HEK293 (cell line): Measurements from ENCODE around the gene PPP1R36.

Source experiments
- CTCF ChIA-PET: fragments of 350-600 bp; formaldehyde crosslinking; extraction: SDS; loops from one replicate; lab custom pipeline; 2021; ENCODE audit warnings: antibody characterized with exemption; lab: Yijun Ruan, JAX
- POLR2A ChIA-PET: fragments of 300-600 bp; formaldehyde crosslinking; extraction: SDS; loops from one replicate; lab custom pipeline; 2020; ENCODE audit warnings: antibody characterized with exemption, inconsistent platforms; lab: Yijun Ruan, JAX
- H3K27ac ChIP-seq: fragments of 200-500 bp; sonication (Bioruptor generic); 2 replicates; pipeline ENCODE4 v1.5.1; 2014; ENCODE audit warnings: low read depth, low read length, control low read depth, inconsistent platforms; ENCODE audit errors: extremely low read depth
- H3K36me3 ChIP-seq, 2 experiments: fragments of 200-500 bp in 1 of 2; sonication (Bioruptor generic) in 1 of 2; 1 replicate in 1 of 2; 2 replicates in 1 of 2; pipeline ENCODE4 v1.5.1; 2014 to 2017; ENCODE audit warnings: inconsistent platforms in 2 of 2, low read length in 2 of 2; ENCODE audit not compliant: control insufficient read depth in 2 of 2, insufficient read depth in 1 of 2
- H3K4me1 ChIP-seq: fragments of 200-500 bp; sonication (Bioruptor generic); 2 replicates; pipeline ENCODE4 v1.5.1; 2014; ENCODE audit warnings: mild to moderate bottlenecking, low read length, inconsistent platforms; ENCODE audit not compliant: control insufficient read depth, insufficient read depth
- H3K4me3 ChIP-seq: 2 replicates; pipeline ENCODE4 v1.5.1; 2011; ENCODE audit warnings: low read depth, mild to moderate bottlenecking, control low read depth, low read length, moderate library complexity
- H3K9me3 ChIP-seq: fragments of 200-500 bp; sonication (Bioruptor generic); 2 replicates; pipeline ENCODE4 v1.5.1; 2014; ENCODE audit warnings: low read depth, low read length, inconsistent platforms; ENCODE audit not compliant: control insufficient read depth, insufficient read depth
- PRDM1 ChIP-seq: fragments of 450-650 bp; formaldehyde crosslinking; IDR thresholded peaks from 2 replicates; pipeline ENCODE4; 2016; ENCODE audit warnings: missing biosample characterization, missing genetic modification characterization
- ZBTB48 ChIP-seq: fragments of 450-650 bp; formaldehyde crosslinking; IDR thresholded peaks from 2 replicates; pipeline ENCODE4 v1.5.1; 2016; ENCODE audit warnings: missing biosample characterization, missing genetic modification characterization
- ZNF174 ChIP-seq: fragments of 450-650 bp; formaldehyde crosslinking; IDR thresholded peaks from 2 replicates; pipeline ENCODE4 v1.5.0; 2017; ENCODE audit warnings: missing biosample characterization, mild to moderate bottlenecking, missing genetic modification characterization
- ZNF221 ChIP-seq: fragments of 450-650 bp; formaldehyde crosslinking; IDR thresholded peaks from 2 replicates; pipeline ENCODE4 v1.5.1; 2017; ENCODE audit warnings: missing biosample characterization, missing genetic modification characterization, borderline replicate concordance
- ZNF280C ChIP-seq: fragments of 450-650 bp; formaldehyde crosslinking; IDR thresholded peaks from 2 replicates; pipeline ENCODE4 v1.5.1; 2016; ENCODE audit warnings: missing biosample characterization, missing genetic modification characterization
- ZNF292 ChIP-seq: fragments of 450-650 bp; formaldehyde crosslinking; IDR thresholded peaks from 2 replicates; pipeline ENCODE4 v1.5.1; 2016; ENCODE audit warnings: low read depth, missing biosample characterization, missing genetic modification characterization, borderline replicate concordance
- ZNF544 ChIP-seq: fragments of 450-650 bp; formaldehyde crosslinking; IDR thresholded peaks from 2 replicates; pipeline ENCODE4 v1.5.0; 2017; ENCODE audit warnings: missing biosample characterization, missing genetic modification characterization
- ZNF549 ChIP-seq: fragments of 450-650 bp; IDR thresholded peaks from 2 replicates; pipeline ENCODE4 v1.5.1; 2018; ENCODE audit warnings: missing biosample characterization, missing genetic modification characterization, mild to moderate bottlenecking, inconsistent platforms, moderate library complexity
- ZNF560 ChIP-seq: fragments of 450-650 bp; formaldehyde crosslinking; IDR thresholded peaks from 2 replicates; pipeline ENCODE4 v1.5.1; 2017; ENCODE audit warnings: missing biosample characterization, missing genetic modification characterization, borderline replicate concordance
- ZNF571 ChIP-seq: fragments of 450-650 bp; formaldehyde crosslinking; IDR thresholded peaks from 2 replicates; pipeline ENCODE4 v1.5.0; 2017; ENCODE audit warnings: missing biosample characterization, missing genetic modification characterization
- ZNF624 ChIP-seq: fragments of 450-650 bp; formaldehyde crosslinking; IDR thresholded peaks from 2 replicates; pipeline ENCODE4 v1.5.1; 2017; ENCODE audit warnings: missing biosample characterization, missing genetic modification characterization
- ZNF654 ChIP-seq: fragments of 450-650 bp; formaldehyde crosslinking; IDR thresholded peaks from 2 replicates; pipeline ENCODE4 v1.5.1; 2016; ENCODE audit warnings: low read depth, missing biosample characterization, missing genetic modification characterization
- ZNF660 ChIP-seq: fragments of 450-650 bp; IDR thresholded peaks from 2 replicates; pipeline ENCODE4 v1.5.1; 2018; ENCODE audit warnings: missing biosample characterization, mild to moderate bottlenecking, missing genetic modification characterization
- ZNF704 ChIP-seq: fragments of 450-650 bp; formaldehyde crosslinking; IDR thresholded peaks from 2 replicates; pipeline ENCODE4 v1.5.1; 2016; ENCODE audit warnings: missing biosample characterization, missing genetic modification characterization
- ZNF768 ChIP-seq: fragments of 450-650 bp; formaldehyde crosslinking; IDR thresholded peaks from 2 replicates; pipeline ENCODE4 v1.5.1; 2018; ENCODE audit warnings: missing biosample characterization, mild to moderate bottlenecking, missing genetic modification characterization
- ZSCAN16 ChIP-seq: fragments of 450-650 bp; formaldehyde crosslinking; IDR thresholded peaks from 2 replicates; pipeline ENCODE4 v1.5.1; 2016; ENCODE audit warnings: missing biosample characterization, missing genetic modification characterization
- ZSCAN23 ChIP-seq: fragments of 450-650 bp; formaldehyde crosslinking; IDR thresholded peaks from 2 replicates; pipeline ENCODE4 v1.5.1; 2016; ENCODE audit warnings: missing biosample characterization, missing genetic modification characterization
- ZSCAN30 ChIP-seq: fragments of 450-650 bp; IDR thresholded peaks from 2 replicates; pipeline ENCODE4 v1.5.1; 2018; ENCODE audit warnings: missing biosample characterization, mild to moderate bottlenecking, missing genetic modification characterization, moderate library complexity
- TF ChIP-seq, protein P1 (sequence below): fragments of 450-650 bp; formaldehyde crosslinking; IDR thresholded peaks from 2 replicates; pipeline ENCODE4 v1.5.1; 2016; ENCODE audit warnings: missing biosample characterization, missing genetic modification characterization
- TF ChIP-seq, protein P2 (sequence below): fragments of 450-650 bp; formaldehyde crosslinking; IDR thresholded peaks from 2 replicates; pipeline ENCODE4 v1.5.1; 2016; ENCODE audit warnings: missing biosample characterization, missing genetic modification characterization
- TF ChIP-seq, protein P3 (sequence below): IDR thresholded peaks from 2 replicates; pipeline ENCODE4 v1.6.1; 2011; ENCODE audit warnings: mild to moderate bottlenecking, low read depth, low read length, borderline replicate concordance

The PPP1R36 gene

GRCh38 chr14:64604001-64604400 lies 54.2 kb downstream of the PPP1R36 start:
- TF ChIP-seq PRDM1 (tag by site-specific recombination) = no peak
- no peak for TF ChIP-seq ZBTB48 (tag by site-specific recombination)
- no peak for TF ChIP-seq ZNF571 (tag by site-specific recombination)
- no peak for TF ChIP-seq ZNF174 (tag by site-specific recombination)
- TF ChIP-seq ZNF280C (tag by site-specific recombination) = no peak
- TF ChIP-seq, protein P1, sequence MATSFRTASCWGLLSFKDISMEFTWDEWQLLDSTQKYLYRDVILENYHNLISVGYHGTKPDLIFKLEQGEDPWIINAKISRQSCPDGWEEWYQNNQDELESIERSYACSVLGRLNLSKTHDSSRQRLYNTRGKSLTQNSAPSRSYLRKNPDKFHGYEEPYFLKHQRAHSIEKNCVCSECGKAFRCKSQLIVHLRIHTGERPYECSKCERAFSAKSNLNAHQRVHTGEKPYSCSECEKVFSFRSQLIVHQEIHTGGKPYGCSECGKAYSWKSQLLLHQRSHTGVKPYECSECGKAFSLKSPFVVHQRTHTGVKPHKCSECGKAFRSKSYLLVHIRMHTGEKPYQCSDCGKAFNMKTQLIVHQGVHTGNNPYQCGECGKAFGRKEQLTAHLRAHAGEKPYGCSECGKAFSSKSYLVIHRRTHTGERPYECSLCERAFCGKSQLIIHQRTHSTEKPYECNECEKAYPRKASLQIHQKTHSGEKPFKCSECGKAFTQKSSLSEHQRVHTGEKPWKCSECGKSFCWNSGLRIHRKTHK (tag by site-specific recombination) = no peak
- TF ChIP-seq ZNF768 = no peak
- TF ChIP-seq ZSCAN23 (tag by site-specific recombination) = no peak
- no peak for TF ChIP-seq ZNF624 (tag by site-specific recombination)
- no peak for TF ChIP-seq ZNF549
- TF ChIP-seq ZNF660 = no peak
- TF ChIP-seq, protein P2, sequence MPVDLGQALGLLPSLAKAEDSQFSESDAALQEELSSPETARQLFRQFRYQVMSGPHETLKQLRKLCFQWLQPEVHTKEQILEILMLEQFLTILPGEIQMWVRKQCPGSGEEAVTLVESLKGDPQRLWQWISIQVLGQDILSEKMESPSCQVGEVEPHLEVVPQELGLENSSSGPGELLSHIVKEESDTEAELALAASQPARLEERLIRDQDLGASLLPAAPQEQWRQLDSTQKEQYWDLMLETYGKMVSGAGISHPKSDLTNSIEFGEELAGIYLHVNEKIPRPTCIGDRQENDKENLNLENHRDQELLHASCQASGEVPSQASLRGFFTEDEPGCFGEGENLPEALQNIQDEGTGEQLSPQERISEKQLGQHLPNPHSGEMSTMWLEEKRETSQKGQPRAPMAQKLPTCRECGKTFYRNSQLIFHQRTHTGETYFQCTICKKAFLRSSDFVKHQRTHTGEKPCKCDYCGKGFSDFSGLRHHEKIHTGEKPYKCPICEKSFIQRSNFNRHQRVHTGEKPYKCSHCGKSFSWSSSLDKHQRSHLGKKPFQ (tag by site-specific recombination) = no peak
- ChIA-PET POLR2A (interaction anchor here (0.7 kb wide), 1 partner anchor 64 kb away, joined by 3 read pairs; the partner anchor contains the start of gene HSPA2), CTCF (interaction anchor here (1.1 kb wide), 1 partner anchor 63 kb away, joined by 3 read pairs; the partner anchor contains the start of gene HSPA2)
- Histone ChIP-seq H3K27ac (no peak overlapping the region), H3K4me1 (no peaks in the 10 kb centered on the region), H3K9me3 (no peaks in the 10 kb centered on the region), H3K36me3 (no peaks in the 10 kb centered on the region), H3K4me3 (no peak overlapping the region)

DNA sequence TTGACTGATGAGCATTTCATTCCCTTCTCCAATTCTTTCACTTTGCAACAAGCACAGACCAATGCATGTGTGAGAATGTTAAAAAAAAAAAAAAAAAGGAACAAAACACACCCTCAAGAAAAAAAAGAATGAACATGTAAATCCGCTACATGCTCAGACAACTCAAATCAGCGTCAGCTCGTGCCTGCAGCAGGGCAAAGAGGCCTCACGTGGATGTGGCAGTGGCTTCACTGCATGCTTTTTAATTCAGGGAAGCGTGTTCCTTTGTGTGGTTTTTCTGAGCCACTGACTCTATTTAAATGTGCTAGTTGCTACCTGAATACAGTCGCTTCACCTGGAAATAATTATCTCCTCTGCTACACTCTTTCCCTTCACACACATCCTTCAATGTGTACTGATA lies 55.1 kb downstream of the PPP1R36 start:
- Histone ChIP-seq H3K27ac (no peak overlapping the region), H3K4me3 (no peak overlapping the region), H3K36me3 (no peaks in the 10 kb centered on the region), H3K4me1 (no peaks in the 10 kb centered on the region), H3K9me3 (no peaks in the 10 kb centered on the region)
- TF ChIP-seq ZSCAN30 (tag by site-specific recombination) (no peak), ZNF221 (tag by site-specific recombination) (no peak), ZNF560 (tag by site-specific recombination) (no peak), ZNF544 (no peak), ZNF292 (no peak), ZSCAN16 (tag by site-specific recombination) (no peak), ZNF660 (no peak), ZNF704 (tag by site-specific recombination) (no peak), ZNF654 (tag by site-specific recombination) (no peak)
- TF ChIP-seq, protein P3, sequence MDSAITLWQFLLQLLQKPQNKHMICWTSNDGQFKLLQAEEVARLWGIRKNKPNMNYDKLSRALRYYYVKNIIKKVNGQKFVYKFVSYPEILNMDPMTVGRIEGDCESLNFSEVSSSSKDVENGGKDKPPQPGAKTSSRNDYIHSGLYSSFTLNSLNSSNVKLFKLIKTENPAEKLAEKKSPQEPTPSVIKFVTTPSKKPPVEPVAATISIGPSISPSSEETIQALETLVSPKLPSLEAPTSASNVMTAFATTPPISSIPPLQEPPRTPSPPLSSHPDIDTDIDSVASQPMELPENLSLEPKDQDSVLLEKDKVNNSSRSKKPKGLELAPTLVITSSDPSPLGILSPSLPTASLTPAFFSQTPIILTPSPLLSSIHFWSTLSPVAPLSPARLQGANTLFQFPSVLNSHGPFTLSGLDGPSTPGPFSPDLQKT = no peak
- POLR2A ChIA-PET = no interaction called here
- CTCF ChIA-PET = no interaction called here
